Mucosa of descending colon (tissue), 3 donors: ENCODE data around the gene EIPR1. TPM values are rescaled to one million over a fixed set of nuclear protein-coding genes. Genes with fewer than 3 reads are reported as not detected.

Source experiments
- ATAC-seq: fragments of 200-7000 bp; cut with Tn5 transposase; one replicate; pipeline ENCODE4 v1.9.1; 2020; ENCODE audit warnings: mild to moderate bottlenecking, moderate library complexity
- DNase-seq, 3 donors: peaks; one replicate each; pipeline ENCODE4 v3.0.0-alpha.2; 2020
- H3K36me3 ChIP-seq: fragments of 200-600 bp; one replicate; pipeline ENCODE4 v1.8.0; 2021; ENCODE audit warnings: low read depth, mild to moderate bottlenecking
- H3K4me1 ChIP-seq: fragments of 200-600 bp; one replicate; pipeline ENCODE4 v1.8.0; 2021; ENCODE audit warnings: low read depth, mild to moderate bottlenecking
- H3K4me3 ChIP-seq: fragments of 200-600 bp; one replicate; pipeline ENCODE4 v1.8.0; 2021; ENCODE audit warnings: mild to moderate bottlenecking
- H3K9me3 ChIP-seq: fragments of 200-600 bp; one replicate; pipeline ENCODE4 v1.8.0; 2021; ENCODE audit warnings: mild to moderate bottlenecking
- intact Hi-C, 2 donors: fragments of 100-400 bp; cut with DNase I in 1 of 2; cut with micrococcal nuclease in 1 of 2; formaldehyde crosslinking; loops; one replicate each; pipeline versions ENCODE4 v1.11.0 to v1.11.1; 2022; cut with DNase I, micrococcal nuclease
- total RNA-seq, 3 donors: library from RNA; stranded (reverse); fragmentation: NEBNext Ultra II Directional in 2 of 3; extraction: Animal tissue kit (Norgen Biotek cat#: 25700) in 2 of 3; gene quantifications; one replicate each; pipeline versions ENCODE4 v1.2.1 to v1.2.4, GENCODE V29; 2021 to 2023
- TF ChIP-seq, protein P1 (sequence below): fragments of 200-600 bp; IDR thresholded peaks from one replicate; pipeline ENCODE4 v1.8.0; 2022; ENCODE audit warnings: antibody characterized with exemption, mild to moderate bottlenecking
- donor health status: DM: no; HTN: no; CAD: no; lungs with moderate emphysema.
- donor health status: DM: no; HTN: no; CAD: no.
- donor health status: DM: no; HTN: yes; CAD: no.

EIPR1 gene
- total RNA-seq, 3 donors from 2014 or later, result 15.9 to 27.1 (median 25.0) TPM

- Histone ChIP-seq H3K36me3 (no peaks in the 10 kb centered on the region), H3K9me3 (no peaks in the 10 kb centered on the region), H3K4me3 (no peak overlapping the region), H3K4me1 (peaks cover 6% of the 10 kb centered on the region)
- DNase-seq (no peak), ATAC-seq (no peak)
- TF ChIP-seq, protein P1, sequence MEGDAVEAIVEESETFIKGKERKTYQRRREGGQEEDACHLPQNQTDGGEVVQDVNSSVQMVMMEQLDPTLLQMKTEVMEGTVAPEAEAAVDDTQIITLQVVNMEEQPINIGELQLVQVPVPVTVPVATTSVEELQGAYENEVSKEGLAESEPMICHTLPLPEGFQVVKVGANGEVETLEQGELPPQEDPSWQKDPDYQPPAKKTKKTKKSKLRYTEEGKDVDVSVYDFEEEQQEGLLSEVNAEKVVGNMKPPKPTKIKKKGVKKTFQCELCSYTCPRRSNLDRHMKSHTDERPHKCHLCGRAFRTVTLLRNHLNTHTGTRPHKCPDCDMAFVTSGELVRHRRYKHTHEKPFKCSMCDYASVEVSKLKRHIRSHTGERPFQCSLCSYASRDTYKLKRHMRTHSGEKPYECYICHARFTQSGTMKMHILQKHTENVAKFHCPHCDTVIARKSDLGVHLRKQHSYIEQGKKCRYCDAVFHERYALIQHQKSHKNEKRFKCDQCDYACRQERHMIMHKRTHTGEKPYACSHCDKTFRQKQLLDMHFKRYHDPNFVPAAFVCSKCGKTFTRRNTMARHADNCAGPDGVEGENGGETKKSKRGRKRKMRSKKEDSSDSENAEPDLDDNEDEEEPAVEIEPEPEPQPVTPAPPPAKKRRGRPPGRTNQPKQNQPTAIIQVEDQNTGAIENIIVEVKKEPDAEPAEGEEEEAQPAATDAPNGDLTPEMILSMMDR, result no peak
- intact Hi-C loops, result no loop called here
Measured at GRCh38 chr2:3300224-3300995, 77.2 kb downstream of the EIPR1 start.

- Histone ChIP-seq H3K4me3 (no peak overlapping the region), H3K36me3 (no peaks in the 10 kb centered on the region), H3K4me1 (peaks cover 6% of the 10 kb centered on the region), H3K9me3 (no peaks in the 10 kb centered on the region)
- DNase-seq (no peak), ATAC-seq (no peak)
- TF ChIP-seq, protein P1, result no peak
- intact Hi-C loops, result no loop called here
Measured at GRCh38 chr2:3299703-3300102, 77.9 kb downstream of the EIPR1 start.

GRCh38 chr2:3299130-3299529 lies 78.5 kb downstream of the EIPR1 start:
- intact Hi-C loops, result no loop called here
- Histone ChIP-seq H3K4me1 (peaks cover 6% of the 10 kb centered on the region), H3K9me3 (no peaks in the 10 kb centered on the region), H3K36me3 (no peaks in the 10 kb centered on the region), H3K4me3 (no peak overlapping the region)
- TF ChIP-seq, protein P1, result no peak
- DNase-seq, result no peak
- no peak for ATAC-seq

GRCh38 chr2:3298191-3298590 lies 79.4 kb downstream of the EIPR1 start:
- no peaks in the 10 kb centered on the region for H3K4me1 ChIP-seq
- intact Hi-C loops, result no loop called here
- H3K9me3 ChIP-seq, result no peaks in the 10 kb centered on the region
- no peak overlapping the region for H3K4me3 ChIP-seq
- ATAC-seq (no peak), DNase-seq (no peak)
- no peaks in the 10 kb centered on the region for H3K36me3 ChIP-seq
- TF ChIP-seq, protein P1, result no peak

DNA sequence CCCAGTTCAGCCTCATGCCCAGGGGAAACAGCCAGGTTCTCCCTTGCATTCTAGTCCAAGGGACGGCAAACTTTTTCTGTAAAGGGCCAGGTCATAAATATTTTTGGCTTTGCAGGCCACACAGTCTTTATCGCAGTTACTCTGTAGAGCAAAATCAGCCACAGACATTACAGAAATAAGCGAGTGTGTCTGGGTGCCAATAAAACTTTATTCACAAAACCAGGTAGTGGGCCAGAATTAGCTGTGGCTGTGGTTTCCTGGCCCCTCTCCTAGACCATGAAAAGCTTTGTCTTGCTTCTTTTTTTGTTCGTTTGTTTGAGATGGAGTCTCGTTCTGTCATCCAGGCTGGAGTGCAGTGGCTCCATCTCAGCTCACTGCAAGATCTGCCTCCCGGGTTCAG lies 80.1 kb downstream of the EIPR1 start:
- H3K9me3 ChIP-seq, result no peaks in the 10 kb centered on the region
- TF ChIP-seq, protein P1, result no peak
- no peaks in the 10 kb centered on the region for H3K36me3 ChIP-seq
- ATAC-seq (no peak), DNase-seq (no peak)
- no peaks in the 10 kb centered on the region for H3K4me1 ChIP-seq
- H3K4me3 ChIP-seq, result no peak overlapping the region
- intact Hi-C loops, result no loop called here
